ENCODE results near the gene NGDN.

- TF ChIP-seq POLR2AphosphoS5 (IDR thresholded peaks at IDR 0.05; ENCODE audit: insufficient read depth in 1 of 2, low read depth in 1 of 2) (no peak), CTCF (IDR thresholded peaks at IDR 0.05) (no peak), POLR2A (IDR thresholded peaks at IDR 0.05) (no peak)
Measured at GRCh38 chr14:23431486-23431885, 38.0 kb upstream of the NGDN start.
